Measurements from ENCODE around the gene ROPN1L. TPM values are rescaled to one million over a fixed set of nuclear protein-coding genes. Genes with fewer than 3 reads are reported as not detected.

Gene ROPN1L
- total RNA-seq, 1 experiment from 2014 or later = 7.1 TPM

- BruUV-seq (replicated peaks) = no TSS peak
- TF ChIP-seq EZH2 (IDR thresholded peaks at IDR 0.05; ENCODE audit: low read depth) = no peak
- no peak for TF ChIP-seq CTCF (conservative IDR thresholded peaks at IDR 0.05)
- no peaks in the 10 kb centered on the region for H3K9me2 ChIP-seq (ENCODE audit: insufficient read depth)
- no peaks in the 10 kb centered on the region for H3K9me3 ChIP-seq (ENCODE audit: insufficient read depth, low read depth)
- H4K20me1 ChIP-seq (ENCODE audit: insufficient read depth) = peaks cover 15% of the 10 kb centered on the region
- DNase-seq = no peak
- no peaks in the 10 kb centered on the region for H3K79me2 ChIP-seq (ENCODE audit: low read depth)
- ChIA-PET CTCF (no interaction called here), POLR2A (ENCODE audit: unreplicated experiment) (no interaction called here)
- H3F3A ChIP-seq (ENCODE audit: insufficient read depth, low read depth) = peaks cover 29% of the 10 kb centered on the region
- no peaks in the 10 kb centered on the region for H3K4me1 ChIP-seq (replicated peaks; ENCODE audit: insufficient read depth)
- H3K36me3 ChIP-seq (ENCODE audit: low read depth) = peaks cover 80% of the 10 kb centered on the region
- no peak overlapping the region for H3K4me3 ChIP-seq
- no peak overlapping the region for H3K4me2 ChIP-seq
- intact Hi-C loops (cut with micrococcal nuclease; ENCODE audit: unreplicated experiment) = no loop called here
- no peak overlapping the region for H2AFZ ChIP-seq
- no peaks in the 10 kb centered on the region for H3K27me3 ChIP-seq (ENCODE audit: insufficient read depth, low read depth)
- no peak overlapping the region for H3K27ac ChIP-seq
Observed at GRCh38 chr5:10409504-10409903, 32.2 kb upstream of the ROPN1L start.

GRCh38 chr5:10410662-10411061 is 31.0 kb upstream of the ROPN1L start:
- no peak for TF ChIP-seq EZH2 (IDR thresholded peaks at IDR 0.05; ENCODE audit: low read depth)
- no peak for TF ChIP-seq CTCF (conservative IDR thresholded peaks at IDR 0.05)
- H3K4me1 ChIP-seq (replicated peaks; ENCODE audit: insufficient read depth) = no peaks in the 10 kb centered on the region
- H3K9me3 ChIP-seq (ENCODE audit: insufficient read depth, low read depth) = no peaks in the 10 kb centered on the region
- H3F3A ChIP-seq (ENCODE audit: insufficient read depth, low read depth) = peaks cover 22% of the 10 kb centered on the region; the same call in 1 of the 2 replicates
- intact Hi-C loops (cut with micrococcal nuclease; ENCODE audit: unreplicated experiment) = no loop called here
- no peaks in the 10 kb centered on the region for H3K27me3 ChIP-seq (ENCODE audit: insufficient read depth, low read depth)
- peaks cover 81% of the 10 kb centered on the region for H3K36me3 ChIP-seq (ENCODE audit: low read depth)
- CTCF ChIA-PET = no interaction called here
- no peak overlapping the region for H2AFZ ChIP-seq
- no peaks in the 10 kb centered on the region for H3K79me2 ChIP-seq (ENCODE audit: low read depth)
- no peak overlapping the region for H3K4me2 ChIP-seq
- DNase-seq = no peak
- H3K9me2 ChIP-seq (ENCODE audit: insufficient read depth) = no peaks in the 10 kb centered on the region
- no peak overlapping the region for H3K4me3 ChIP-seq
- H4K20me1 ChIP-seq (ENCODE audit: insufficient read depth) = peaks cover 17% of the 10 kb centered on the region; the same call in 1 of the 2 replicates
- POLR2A ChIA-PET (ENCODE audit: unreplicated experiment) = no interaction called here
- no TSS peak for BruUV-seq (replicated peaks)
- no peak overlapping the region for H3K27ac ChIP-seq

GRCh38 chr5:10411336-10411735 is 30.3 kb upstream of the ROPN1L start:
- no peaks in the 10 kb centered on the region for H3K27me3 ChIP-seq (ENCODE audit: insufficient read depth, low read depth)
- no TSS peak for BruUV-seq (replicated peaks)
- no peak overlapping the region for H3K27ac ChIP-seq
- no peak overlapping the region for H3K4me2 ChIP-seq
- H3K9me3 ChIP-seq (ENCODE audit: insufficient read depth, low read depth) = no peaks in the 10 kb centered on the region
- no peak overlapping the region for H2AFZ ChIP-seq
- H3F3A ChIP-seq (ENCODE audit: insufficient read depth, low read depth) = peaks cover 17% of the 10 kb centered on the region; the same call in 1 of the 2 replicates
- peaks cover 76% of the 10 kb centered on the region for H3K36me3 ChIP-seq (ENCODE audit: low read depth)
- H4K20me1 ChIP-seq (ENCODE audit: insufficient read depth) = peaks cover 17% of the 10 kb centered on the region; the same call in 1 of the 2 replicates
- CTCF ChIA-PET = no interaction called here
- POLR2A ChIA-PET (ENCODE audit: unreplicated experiment) = no interaction called here
- TF ChIP-seq EZH2 (IDR thresholded peaks at IDR 0.05; ENCODE audit: low read depth) = no peak
- no peak for TF ChIP-seq CTCF (conservative IDR thresholded peaks at IDR 0.05)
- no peaks in the 10 kb centered on the region for H3K4me1 ChIP-seq (replicated peaks; ENCODE audit: insufficient read depth)
- no peaks in the 10 kb centered on the region for H3K9me2 ChIP-seq (ENCODE audit: insufficient read depth)
- no peak overlapping the region for H3K4me3 ChIP-seq
- no peak for DNase-seq
- H3K79me2 ChIP-seq (ENCODE audit: low read depth) = no peaks in the 10 kb centered on the region
- intact Hi-C loops (cut with micrococcal nuclease; ENCODE audit: unreplicated experiment) = no loop called here

All from PC-9 (cell line).